Endothelial cell (in vitro differentiated cells): ENCODE measurements around the gene RNF13. TPM values are rescaled to one million over a fixed set of nuclear protein-coding genes. Genes with fewer than 3 reads are reported as not detected.
A peak's percentile ranks its signal among the peaks of the same experiment; 100 is the strongest.
"Not testable (repeated sequence)": the region's sequence is repeated elsewhere in the genome, so short reads cannot be mapped to it uniquely, and the experiment has no call there.

Experiments used
- DNase-seq: peaks from one replicate; pipeline ENCODE4 v3.0.0; 2021; ENCODE audit warnings: low spot score
- H3K27ac Mint-ChIP-seq: one replicate; pipeline ENCODE4 v1.8.0; 2021; ENCODE audit warnings: mixed read lengths, inconsistent platforms; ENCODE audit not compliant: unreplicated experiment
- H3K27me3 Mint-ChIP-seq: one replicate; pipeline ENCODE4 v1.8.0; 2021; ENCODE audit warnings: mild to moderate bottlenecking, moderate library complexity, mixed read lengths, inconsistent platforms; ENCODE audit not compliant: unreplicated experiment
- H3K36me3 Mint-ChIP-seq: one replicate; pipeline ENCODE4 v1.8.0; 2021; ENCODE audit warnings: mild to moderate bottlenecking, low read depth, mixed read lengths, inconsistent platforms; ENCODE audit not compliant: unreplicated experiment
- H3K4me1 Mint-ChIP-seq: one replicate; pipeline ENCODE4 v1.8.0; 2021; ENCODE audit warnings: mild to moderate bottlenecking, mixed read lengths, inconsistent platforms; ENCODE audit not compliant: unreplicated experiment
- H3K4me3 Mint-ChIP-seq: one replicate; pipeline ENCODE4 v1.8.0; 2021; ENCODE audit warnings: mild to moderate bottlenecking, mixed read lengths, inconsistent platforms; ENCODE audit not compliant: unreplicated experiment
- H3K9me3 Mint-ChIP-seq: one replicate; pipeline ENCODE4 v1.8.0; 2021; ENCODE audit warnings: mixed read lengths, inconsistent platforms; ENCODE audit not compliant: unreplicated experiment
- total RNA-seq: library from RNA; stranded (reverse); fragmentation: NEBNext Ultra II Directional; extraction: Animal tissue kit (Norgen Biotek cat#: 25700); gene quantifications from one replicate; pipeline ENCODE4 v1.2.1, GENCODE V29; 2021; ENCODE audit not compliant: unreplicated experiment
- TF ChIP-seq, protein P1 (sequence below): fragments of 200-600 bp; sonication (generic); IDR thresholded peaks from one replicate; pipeline ENCODE4 v1.5.0; 2021; ENCODE audit warnings: antibody characterized with exemption; ENCODE audit not compliant: unreplicated experiment

The RNF13 gene
- total RNA-seq, 1 donor from 2014 or later, result 30.7 TPM

DNA sequence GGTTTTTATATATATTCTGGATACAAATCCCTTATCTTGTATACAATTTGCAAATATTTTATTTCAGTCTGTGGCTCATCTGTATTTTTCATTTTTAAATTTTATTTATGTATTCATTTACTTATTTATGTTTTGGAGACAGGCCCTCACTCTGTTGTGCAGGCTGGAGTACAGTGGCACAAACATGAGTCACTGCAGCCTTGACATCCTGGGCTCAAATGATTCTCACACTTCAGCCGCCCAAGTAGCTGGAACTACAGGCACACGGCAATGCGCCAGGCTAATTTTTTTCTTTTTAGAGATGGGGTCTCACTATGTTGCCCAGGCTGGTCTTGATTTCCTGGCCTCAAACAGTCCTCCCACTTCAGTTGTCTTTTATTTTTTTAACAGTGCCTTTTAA, 107.1 kb downstream of the RNF13 start:
- Mint-ChIP-seq H3K36me3 (peaks cover 8% of the 10 kb centered on the region), H3K4me3 (no peak overlapping the region), H3K4me1 (no peaks in the 10 kb centered on the region), H3K9me3 (no peaks in the 10 kb centered on the region), H3K27me3 (no peaks in the 10 kb centered on the region), H3K27ac (no peak overlapping the region)
- DNase-seq, result no peak
- TF ChIP-seq, protein P1, sequence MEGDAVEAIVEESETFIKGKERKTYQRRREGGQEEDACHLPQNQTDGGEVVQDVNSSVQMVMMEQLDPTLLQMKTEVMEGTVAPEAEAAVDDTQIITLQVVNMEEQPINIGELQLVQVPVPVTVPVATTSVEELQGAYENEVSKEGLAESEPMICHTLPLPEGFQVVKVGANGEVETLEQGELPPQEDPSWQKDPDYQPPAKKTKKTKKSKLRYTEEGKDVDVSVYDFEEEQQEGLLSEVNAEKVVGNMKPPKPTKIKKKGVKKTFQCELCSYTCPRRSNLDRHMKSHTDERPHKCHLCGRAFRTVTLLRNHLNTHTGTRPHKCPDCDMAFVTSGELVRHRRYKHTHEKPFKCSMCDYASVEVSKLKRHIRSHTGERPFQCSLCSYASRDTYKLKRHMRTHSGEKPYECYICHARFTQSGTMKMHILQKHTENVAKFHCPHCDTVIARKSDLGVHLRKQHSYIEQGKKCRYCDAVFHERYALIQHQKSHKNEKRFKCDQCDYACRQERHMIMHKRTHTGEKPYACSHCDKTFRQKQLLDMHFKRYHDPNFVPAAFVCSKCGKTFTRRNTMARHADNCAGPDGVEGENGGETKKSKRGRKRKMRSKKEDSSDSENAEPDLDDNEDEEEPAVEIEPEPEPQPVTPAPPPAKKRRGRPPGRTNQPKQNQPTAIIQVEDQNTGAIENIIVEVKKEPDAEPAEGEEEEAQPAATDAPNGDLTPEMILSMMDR, result no peak

DNA sequence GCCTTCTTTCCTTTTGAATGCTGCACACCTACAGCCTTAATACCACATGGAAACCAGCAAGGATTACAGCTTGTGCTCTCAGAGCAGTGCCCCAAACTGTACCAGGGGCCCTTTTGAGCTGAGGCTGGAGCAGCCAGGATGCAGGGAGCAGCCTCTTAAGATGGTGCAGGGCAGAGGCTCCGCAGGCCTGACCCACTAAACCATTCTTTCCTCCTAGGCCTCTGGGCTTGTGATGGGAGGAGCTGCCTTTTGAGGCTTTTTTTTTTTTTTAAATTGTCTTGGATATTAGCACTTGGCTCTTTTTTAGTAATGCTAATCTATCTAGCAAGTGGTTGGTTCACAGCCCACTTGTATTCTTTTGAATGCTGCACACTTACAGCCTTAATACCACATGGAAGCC, 120.0 kb downstream of the RNF13 start:
- Mint-ChIP-seq H3K4me1 (no peaks in the 10 kb centered on the region), H3K36me3 (peaks cover 18% of the 10 kb centered on the region), H3K27ac (no peak overlapping the region), H3K4me3 (no peak overlapping the region), H3K9me3 (no peaks in the 10 kb centered on the region), H3K27me3 (peaks cover 1% of the 10 kb centered on the region)
- TF ChIP-seq, protein P1, result no peak
- DNase-seq, result no peak

DNA sequence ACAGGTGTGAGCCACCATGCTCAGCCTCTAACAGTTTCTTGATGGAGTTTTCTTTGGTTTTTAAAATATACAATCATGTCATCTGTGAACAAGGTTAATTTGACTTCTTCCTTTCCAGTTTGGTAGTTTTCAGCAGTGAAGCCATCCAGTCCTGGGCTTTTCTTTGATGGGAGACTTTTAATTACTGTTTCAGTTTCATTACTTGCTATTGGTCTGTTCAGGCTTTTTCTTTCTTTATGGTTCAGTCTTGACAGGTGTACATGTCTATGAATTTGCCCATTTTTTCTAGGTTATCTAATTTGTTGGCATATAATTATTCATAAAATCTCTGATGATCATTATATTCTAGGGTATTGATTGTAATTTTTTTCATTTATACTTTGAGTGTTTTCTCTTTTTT, 120.8 kb downstream of the RNF13 start:
- Mint-ChIP-seq H3K4me1 (no peaks in the 10 kb centered on the region), H3K27me3 (peaks cover 1% of the 10 kb centered on the region), H3K4me3 (peak overlapping the region; percentile 40), H3K9me3 (no peaks in the 10 kb centered on the region), H3K27ac (no peak overlapping the region), H3K36me3 (peaks cover 18% of the 10 kb centered on the region)
- TF ChIP-seq, protein P1, result no peak
- DNase-seq, result no peak

- H3K4me3 Mint-ChIP-seq, result no peak overlapping the region
- H3K9me3 Mint-ChIP-seq, result no peaks in the 10 kb centered on the region
- no peaks in the 10 kb centered on the region for H3K4me1 Mint-ChIP-seq
- H3K27ac Mint-ChIP-seq, result no peak overlapping the region
- TF ChIP-seq, protein P1, result no peak
- DNase-seq, result no peak
- H3K36me3 Mint-ChIP-seq, result peaks cover 17% of the 10 kb centered on the region
- peaks cover 1% of the 10 kb centered on the region for H3K27me3 Mint-ChIP-seq
Observed at GRCh38 chr3:149934524-149934923, 121.5 kb downstream of the RNF13 start.

DNA sequence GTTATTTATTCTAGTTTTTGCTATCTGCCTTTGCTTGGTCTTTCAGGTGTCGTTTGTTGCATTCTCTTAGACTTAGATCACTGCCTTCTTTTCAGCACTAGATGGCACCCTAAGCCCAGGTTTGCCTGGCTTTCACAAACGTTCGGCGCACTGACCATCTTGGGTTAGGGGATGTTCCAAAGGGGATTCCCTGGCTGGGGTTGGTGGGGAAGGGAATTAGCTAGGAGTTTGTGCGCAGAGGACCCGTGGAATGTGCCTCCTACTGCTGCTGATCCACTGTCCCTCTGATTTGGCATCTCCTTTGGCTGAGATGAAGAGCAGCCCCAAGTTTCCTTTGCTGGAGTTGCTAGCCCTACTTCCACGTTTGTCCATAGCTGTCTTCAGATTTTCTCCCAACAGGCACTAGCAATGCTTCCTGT, 123.8 kb downstream of the RNF13 start:
- H3K4me1 Mint-ChIP-seq, result no peaks in the 10 kb centered on the region
- peaks cover 10% of the 10 kb centered on the region for H3K36me3 Mint-ChIP-seq

GRCh38 chr3:149938392-149939055, 125.5 kb downstream of the RNF13 start:
- DNase-seq, H3K36me3 Mint-ChIP-seq, H3K27me3 Mint-ChIP-seq, H3K4me1 Mint-ChIP-seq, H3K4me3 Mint-ChIP-seq, H3K27ac Mint-ChIP-seq, H3K9me3 Mint-ChIP-seq: not testable (repeated sequence)

More for the DNA sequence above, 123.8 kb downstream of the RNF13 start:
- Mint-ChIP-seq H3K4me3 (no peak overlapping the region), H3K9me3 (no peaks in the 10 kb centered on the region), H3K27me3 (no peaks in the 10 kb centered on the region), H3K27ac (no peak overlapping the region)
- TF ChIP-seq, protein P1, result peak; percentile 48
- peak; percentile 54 for DNase-seq
